Liver (tissue), 9 donors: ENCODE results near the gene PSMG4. TPM values are rescaled to one million over a fixed set of nuclear protein-coding genes. Genes with fewer than 3 reads are reported as not detected.

Experiments used
- DNase-seq: peaks from one replicate; pipeline ENCODE4 v3.0.0-alpha.2; 2017; ENCODE audit warnings: low spot score
- H3K27ac ChIP-seq, 2 donors: one replicate each; pipeline ENCODE4 v1.7.0; 2013; ENCODE audit warnings: inconsistent platforms in 2 of 2, low read length in 2 of 2, control low read depth in 1 of 2, low read depth in 1 of 2, mild to moderate bottlenecking in 1 of 2
- H3K27me3 ChIP-seq, 4 donors: one replicate each; pipeline versions ENCODE4 v1.6.1 to v1.7.0; 2013; ENCODE audit warnings: low read length in 3 of 4, inconsistent platforms in 1 of 4, mild to moderate bottlenecking in 1 of 4, moderate library complexity in 1 of 4; ENCODE audit not compliant: control insufficient read depth in 4 of 4, insufficient read depth in 4 of 4
- H3K36me3 ChIP-seq, 4 donors: one replicate each; pipeline versions ENCODE4 v1.6.1 to v1.7.0; 2013; ENCODE audit warnings: low read length in 3 of 4, mild to moderate bottlenecking in 3 of 4, low read depth in 1 of 4, moderate library complexity in 1 of 4; ENCODE audit not compliant: control insufficient read depth in 4 of 4, insufficient read depth in 3 of 4
- H3K4me1 ChIP-seq, 4 donors: one replicate each; pipeline versions ENCODE4 v1.6.1 to v1.7.0; 2013; ENCODE audit warnings: low read length in 3 of 4, mild to moderate bottlenecking in 3 of 4, moderate library complexity in 1 of 4; ENCODE audit not compliant: control insufficient read depth in 4 of 4, insufficient read depth in 4 of 4
- H3K4me3 ChIP-seq, 3 donors: one replicate each; pipeline versions ENCODE4 v1.6.1 to v1.7.0; 2013; ENCODE audit warnings: low read length in 3 of 3, control low read depth in 1 of 3, low read depth in 1 of 3, mild to moderate bottlenecking in 1 of 3
- H3K9ac ChIP-seq, 2 donors: one replicate each; pipeline ENCODE4 v1.7.0; 2013; ENCODE audit warnings: low read length in 2 of 2, mild to moderate bottlenecking in 2 of 2, moderate library complexity in 2 of 2, control low read depth in 1 of 2, low read depth in 1 of 2
- H3K9me3 ChIP-seq, 4 donors: one replicate each; pipeline versions ENCODE4 v1.6.1 to v1.7.0; 2013; ENCODE audit warnings: low read length in 3 of 4; ENCODE audit not compliant: control insufficient read depth in 4 of 4
- ATF3 ChIP-seq: IDR thresholded peaks from 2 replicates; pipeline ENCODE4 v1.6.1; 2016; ENCODE audit warnings: antibody characterized with exemption
- FOXA1 ChIP-seq: IDR thresholded peaks from 2 replicates; pipeline ENCODE4 v1.6.1; 2016; ENCODE audit warnings: antibody characterized with exemption
- FOXA2 ChIP-seq: IDR thresholded peaks from 2 replicates; pipeline ENCODE4 v1.6.1; 2016; ENCODE audit warnings: antibody characterized with exemption
- GABPA ChIP-seq, 2 donors: IDR thresholded peaks in 1 of 2; conservative IDR thresholded peaks in 1 of 2; 2 replicates each; pipeline ENCODE4 v1.6.1; 2016; ENCODE audit warnings: antibody characterized with exemption in 2 of 2, mild to moderate bottlenecking in 1 of 2, moderate library complexity in 1 of 2
- HNF4A ChIP-seq, 2 donors: conservative IDR thresholded peaks; 2 replicates each; pipeline ENCODE4 v1.6.1; 2016; ENCODE audit warnings: antibody characterized with exemption in 2 of 2, mild to moderate bottlenecking in 2 of 2
- HNF4G ChIP-seq: IDR thresholded peaks from 2 replicates; pipeline ENCODE4 v1.6.1; 2016; ENCODE audit warnings: antibody characterized with exemption
- JUND ChIP-seq, 2 donors: IDR thresholded peaks; 2 replicates each; pipeline ENCODE4 v1.6.1; 2016; ENCODE audit warnings: antibody characterized with exemption in 2 of 2
- NR2F2 ChIP-seq: IDR thresholded peaks from 2 replicates; pipeline ENCODE4 v1.6.1; 2016; ENCODE audit warnings: antibody characterized with exemption
- RAD21 ChIP-seq, 2 donors: IDR thresholded peaks; 2 replicates each; pipeline ENCODE4 v1.6.1; 2016; ENCODE audit warnings: antibody characterized with exemption in 2 of 2, mild to moderate bottlenecking in 2 of 2
- RXRA ChIP-seq, 2 donors: IDR thresholded peaks; 2 replicates each; pipeline ENCODE4 v1.6.1; 2017 to 2018; ENCODE audit warnings: antibody characterized with exemption in 2 of 2, mild to moderate bottlenecking in 1 of 2
- SP1 ChIP-seq: IDR thresholded peaks from 2 replicates; pipeline ENCODE4 v1.6.1; 2018; ENCODE audit warnings: antibody characterized with exemption, mild to moderate bottlenecking
- TAF1 ChIP-seq: conservative IDR thresholded peaks from 2 replicates; pipeline ENCODE4 v1.6.1; 2016; ENCODE audit warnings: antibody characterized with exemption, mild to moderate bottlenecking
- YY1 ChIP-seq: IDR thresholded peaks from 2 replicates; pipeline ENCODE4 v1.6.1; 2016; ENCODE audit warnings: antibody characterized with exemption, mild to moderate bottlenecking
- WGBS: extraction: QIAGEN DNeasy Blood & Tissue Kit; methylation state at CpG from one replicate; pipeline ENCODE4 v1.1.7; 2013; 5-methylcytosine and 5-hydroxymethylcytosine counted together
- polyA plus RNA-seq, 2 donors: library from polyadenylated mRNA; stranded (reverse) in 1 of 2; unstranded in 1 of 2; fragments of 200-250 nt in 1 of 2; fragments of >200 nt in 1 of 2; fragmentation: Nextera tagmentation in 1 of 2; extraction: Ambion mirVana in 1 of 2; gene quantifications; one replicate each; pipeline versions ENCODE4 v1.2.1 to v1.2.3, GENCODE V29; 2013 to 2015
- total RNA-seq, 2 donors: library from RNA; depleted of rRNA; stranded (reverse); fragments of >200 nt; gene quantifications; one replicate each; pipeline ENCODE4 v1.2.3, GENCODE V29; 2014
- TF ChIP-seq, protein P1 (sequence below): fragments of 150-350 bp; IDR thresholded peaks from 2 replicates; pipeline ENCODE4 v1.5.1; 2017; ENCODE audit warnings: improper control_type of control experiment, low read depth, low read length; ENCODE audit not compliant: missing input control
- TF ChIP-seq, protein P2 (sequence below): IDR thresholded peaks from 2 replicates; pipeline ENCODE4 v1.6.1; 2016; ENCODE audit warnings: antibody characterized with exemption
- TF ChIP-seq, protein P3 (sequence below): IDR thresholded peaks from 2 replicates; pipeline ENCODE4 v1.6.1; 2016; ENCODE audit warnings: antibody characterized with exemption
- donor health status: healthy.
- donor health status: healthy.
- donor health status: healthy.
- donor health status: healthy.
- donor health status: healthy.

The PSMG4 gene
- total and polyA plus RNA-seq, 4 donors, result 10.7 to 28.5 (median 15.1) TPM

DNA sequence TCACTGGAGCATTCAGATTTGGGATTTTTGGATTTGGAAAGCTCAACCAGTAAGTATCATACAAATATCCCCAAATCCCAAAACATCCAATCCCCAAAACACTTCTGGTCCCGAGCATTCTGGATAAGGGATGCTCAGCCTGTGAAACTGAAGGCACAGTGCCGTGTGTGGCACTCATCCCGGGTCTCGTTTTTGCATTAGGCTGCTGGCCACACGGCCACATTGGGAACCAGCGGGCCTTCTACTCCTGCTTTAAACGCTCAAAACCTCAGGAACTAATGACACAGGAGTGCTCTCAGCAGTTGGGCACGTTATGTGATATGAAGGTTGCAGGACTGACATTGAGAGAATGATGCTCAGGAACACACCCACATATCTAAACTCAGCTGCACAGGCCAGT, 35.6 kb downstream of the PSMG4 start:
- no peaks in the 10 kb centered on the region for H3K27me3 ChIP-seq
- peaks cover 0 to 16% (median 10%) of the 10 kb centered on the region in 4 donors for H3K36me3 ChIP-seq
- H3K27ac ChIP-seq, result no peak overlapping the region
- WGBS, result 92% methylated on average over 8 of the region's 8 CpGs
- peaks cover 2 to 17% (median 10%) of the 10 kb centered on the region in 4 donors for H3K4me1 ChIP-seq
- H3K4me3 ChIP-seq, result no peak overlapping the region
- H3K9ac ChIP-seq, result no peak overlapping the region
- TF ChIP-seq TAF1, result no peak
- no peak for DNase-seq
- no peaks in the 10 kb centered on the region for H3K9me3 ChIP-seq

DNA sequence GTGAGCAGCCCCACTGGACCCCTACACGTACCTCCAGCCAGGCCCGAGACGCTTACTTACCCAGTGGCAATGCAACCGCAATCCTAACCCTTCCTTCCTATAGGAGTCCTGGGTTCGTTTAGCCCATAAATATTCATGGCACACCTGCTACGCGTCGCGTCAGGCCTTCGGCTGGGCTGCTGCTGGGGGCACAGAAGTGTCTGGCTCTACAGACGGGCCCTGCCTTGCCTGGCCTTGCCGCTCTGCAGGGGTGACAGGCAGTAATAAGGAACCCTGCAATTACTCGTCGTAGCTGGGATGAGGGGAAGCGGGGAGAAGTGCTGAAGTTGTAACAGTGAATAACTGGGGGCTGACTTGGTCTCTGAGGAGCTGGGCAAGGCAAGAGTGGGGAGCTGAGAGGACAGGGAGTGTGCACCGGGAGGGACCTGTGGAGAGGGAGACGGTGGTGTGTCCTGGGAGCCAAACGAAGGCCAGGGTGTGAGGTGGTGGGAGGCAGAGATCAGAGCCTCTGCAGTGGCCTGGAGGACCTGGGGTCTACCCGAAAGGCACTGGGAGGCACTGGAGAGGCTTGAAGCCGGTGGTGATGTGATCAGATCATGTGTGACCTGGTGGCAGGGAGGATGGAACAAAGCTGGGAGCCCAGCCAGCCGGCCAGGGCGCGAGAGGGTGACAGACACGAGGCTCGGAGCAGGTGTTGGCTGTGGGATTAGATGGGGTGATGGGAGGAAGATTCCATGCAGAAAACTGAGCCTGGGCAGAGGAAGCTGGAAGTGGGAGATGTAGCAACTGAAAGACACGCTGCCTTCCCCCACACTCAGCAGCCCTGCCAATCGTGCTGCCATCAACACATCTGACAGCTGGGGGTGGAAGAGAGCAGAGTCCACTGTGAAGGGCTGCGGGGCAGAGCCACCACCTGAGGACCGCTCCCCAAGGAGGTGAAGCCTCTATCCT, 36.4 kb downstream of the PSMG4 start:
- DNase-seq, result no peak
- no peaks in the 10 kb centered on the region for H3K9me3 ChIP-seq
- peaks cover 0 to 10% (median 6%) of the 10 kb centered on the region in 4 donors for H3K36me3 ChIP-seq
- TF ChIP-seq, protein P1, sequence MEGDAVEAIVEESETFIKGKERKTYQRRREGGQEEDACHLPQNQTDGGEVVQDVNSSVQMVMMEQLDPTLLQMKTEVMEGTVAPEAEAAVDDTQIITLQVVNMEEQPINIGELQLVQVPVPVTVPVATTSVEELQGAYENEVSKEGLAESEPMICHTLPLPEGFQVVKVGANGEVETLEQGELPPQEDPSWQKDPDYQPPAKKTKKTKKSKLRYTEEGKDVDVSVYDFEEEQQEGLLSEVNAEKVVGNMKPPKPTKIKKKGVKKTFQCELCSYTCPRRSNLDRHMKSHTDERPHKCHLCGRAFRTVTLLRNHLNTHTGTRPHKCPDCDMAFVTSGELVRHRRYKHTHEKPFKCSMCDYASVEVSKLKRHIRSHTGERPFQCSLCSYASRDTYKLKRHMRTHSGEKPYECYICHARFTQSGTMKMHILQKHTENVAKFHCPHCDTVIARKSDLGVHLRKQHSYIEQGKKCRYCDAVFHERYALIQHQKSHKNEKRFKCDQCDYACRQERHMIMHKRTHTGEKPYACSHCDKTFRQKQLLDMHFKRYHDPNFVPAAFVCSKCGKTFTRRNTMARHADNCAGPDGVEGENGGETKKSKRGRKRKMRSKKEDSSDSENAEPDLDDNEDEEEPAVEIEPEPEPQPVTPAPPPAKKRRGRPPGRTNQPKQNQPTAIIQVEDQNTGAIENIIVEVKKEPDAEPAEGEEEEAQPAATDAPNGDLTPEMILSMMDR, result peak; percentile 28
- TF ChIP-seq HNF4A (conservative IDR thresholded peaks at IDR 0.05) (peak; percentile 67 to 74), SP1 (no peak), RXRA (IDR thresholded peaks at IDR 0.05) (peak in 1 of 2 donors; percentile 38), RAD21 (IDR thresholded peaks at IDR 0.05) (peak; percentile 67 to 80), ATF3 (no peak), HNF4G (peak; percentile 48)
- no peaks in the 10 kb centered on the region for H3K27me3 ChIP-seq
- no peak overlapping the region for H3K9ac ChIP-seq
- WGBS, result 68% methylated on average over 29 of the region's 29 CpGs
- H3K27ac ChIP-seq, result no peak overlapping the region
- no peak overlapping the region for H3K4me3 ChIP-seq
- peaks cover 2 to 17% (median 10%) of the 10 kb centered on the region in 4 donors for H3K4me1 ChIP-seq

DNA sequence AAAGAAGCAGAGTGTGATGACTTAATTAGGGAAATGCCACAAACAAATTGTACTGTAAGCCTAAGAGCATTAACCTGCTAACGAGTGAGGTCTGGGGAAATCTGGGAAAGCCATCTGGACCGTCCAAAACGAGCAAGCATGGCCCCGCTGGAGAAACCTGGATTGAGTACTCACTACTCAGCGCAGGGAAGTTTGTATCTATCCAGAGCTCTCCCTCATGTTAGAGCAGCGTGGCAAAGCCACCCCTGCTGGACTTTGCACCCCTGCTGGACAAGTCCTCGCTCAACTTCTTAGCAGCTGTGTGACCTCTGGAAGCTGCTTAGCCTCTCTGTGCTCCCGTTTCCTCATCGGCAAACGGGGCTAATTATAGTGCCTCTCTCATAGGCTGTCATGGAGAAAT, 37.3 kb downstream of the PSMG4 start:
- TF ChIP-seq HNF4A (conservative IDR thresholded peaks at IDR 0.05) (peak; percentile 45 to 51), RXRA (IDR thresholded peaks at IDR 0.05) (no peak)
- Histone ChIP-seq H3K9me3 (no peaks in the 10 kb centered on the region), H3K36me3 (peaks cover 2 to 10% (median 5%) of the 10 kb centered on the region in 4 donors), H3K27ac (no peak overlapping the region), H3K4me1 (peaks cover 2 to 17% (median 10%) of the 10 kb centered on the region in 4 donors), H3K9ac (no peak overlapping the region), H3K4me3 (no peak overlapping the region), H3K27me3 (no peaks in the 10 kb centered on the region)
- DNase-seq, result no peak
- WGBS, result 67% methylated on average over 10 of the region's 10 CpGs

DNA sequence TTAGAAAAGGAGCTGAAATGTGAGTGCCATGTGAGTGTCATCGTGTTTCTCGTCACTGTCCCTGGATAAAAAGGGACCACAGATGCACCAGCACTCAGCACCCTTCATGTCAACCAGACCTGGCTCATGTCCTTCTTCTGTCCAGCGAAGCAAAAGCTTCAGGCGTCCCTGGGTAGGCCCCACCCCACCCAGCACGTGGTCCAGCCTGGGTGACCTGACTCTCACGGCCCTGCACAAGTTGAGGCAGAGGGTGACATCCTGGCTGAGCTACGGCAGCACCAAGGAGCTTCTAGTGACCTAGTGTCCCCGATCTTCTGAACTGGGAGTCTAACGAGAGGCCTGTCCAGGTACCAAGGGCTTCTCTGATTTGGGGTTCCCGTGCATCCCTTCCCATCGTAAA, 37.8 kb downstream of the PSMG4 start:
- Histone ChIP-seq H3K9ac (no peak overlapping the region), H3K36me3 (peaks cover 2 to 10% (median 5%) of the 10 kb centered on the region in 4 donors), H3K9me3 (no peaks in the 10 kb centered on the region), H3K27ac (no peak overlapping the region), H3K4me3 (no peak overlapping the region), H3K27me3 (no peaks in the 10 kb centered on the region), H3K4me1 (peaks cover 2 to 17% (median 10%) of the 10 kb centered on the region in 4 donors)
- 92% methylated on average over 11 of the region's 11 CpGs for WGBS
- no peak for DNase-seq
- no peak for TF ChIP-seq JUND (IDR thresholded peaks at IDR 0.05)
- no peak for TF ChIP-seq GABPA (IDR thresholded peaks at IDR 0.05 in 1 of 2, conservative IDR thresholded peaks at IDR 0.05 in 1 of 2)
- TF ChIP-seq, protein P2, sequence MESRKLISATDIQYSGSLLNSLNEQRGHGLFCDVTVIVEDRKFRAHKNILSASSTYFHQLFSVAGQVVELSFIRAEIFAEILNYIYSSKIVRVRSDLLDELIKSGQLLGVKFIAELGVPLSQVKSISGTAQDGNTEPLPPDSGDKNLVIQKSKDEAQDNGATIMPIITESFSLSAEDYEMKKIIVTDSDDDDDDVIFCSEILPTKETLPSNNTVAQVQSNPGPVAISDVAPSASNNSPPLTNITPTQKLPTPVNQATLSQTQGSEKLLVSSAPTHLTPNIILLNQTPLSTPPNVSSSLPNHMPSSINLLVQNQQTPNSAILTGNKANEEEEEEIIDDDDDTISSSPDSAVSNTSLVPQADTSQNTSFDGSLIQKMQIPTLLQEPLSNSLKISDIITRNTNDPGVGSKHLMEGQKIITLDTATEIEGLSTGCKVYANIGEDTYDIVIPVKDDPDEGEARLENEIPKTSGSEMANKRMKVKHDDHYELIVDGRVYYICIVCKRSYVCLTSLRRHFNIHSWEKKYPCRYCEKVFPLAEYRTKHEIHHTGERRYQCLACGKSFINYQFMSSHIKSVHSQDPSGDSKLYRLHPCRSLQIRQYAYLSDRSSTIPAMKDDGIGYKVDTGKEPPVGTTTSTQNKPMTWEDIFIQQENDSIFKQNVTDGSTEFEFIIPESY, result no peak
- no peak for TF ChIP-seq HNF4G
- TF ChIP-seq FOXA1, result no peak
- TF ChIP-seq, protein P3, sequence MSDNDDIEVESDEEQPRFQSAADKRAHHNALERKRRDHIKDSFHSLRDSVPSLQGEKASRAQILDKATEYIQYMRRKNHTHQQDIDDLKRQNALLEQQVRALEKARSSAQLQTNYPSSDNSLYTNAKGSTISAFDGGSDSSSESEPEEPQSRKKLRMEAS, result no peak
- TF ChIP-seq FOXA2, result no peak
- no peak for TF ChIP-seq ATF3
- TF ChIP-seq YY1, result no peak
- no peak for TF ChIP-seq RXRA (IDR thresholded peaks at IDR 0.05)
- TF ChIP-seq NR2F2, result no peak
